Upper lobe of left lung (tissue), 6 donors: ENCODE results near the gene ACR. TPM values are rescaled to one million over a fixed set of nuclear protein-coding genes. Genes with fewer than 3 reads are reported as not detected.
A peak's percentile ranks its signal among the peaks of the same experiment; 100 is the strongest.

Experiments used
- ATAC-seq, 2 donors: fragments of 200-7000 bp; cut with Tn5 transposase; one replicate each; pipeline ENCODE4 v1.9.1; 2022; ENCODE audit warnings: mild to moderate bottlenecking in 2 of 2, moderate library complexity in 2 of 2; ENCODE audit not compliant: low FRiP score in 2 of 2
- DNase-seq, 2 donors: peaks; one replicate each; pipeline ENCODE4 v3.0.0-alpha.2; 2019 to 2020
- H3K27ac ChIP-seq, 4 donors: fragments of 200-600 bp; sonication (generic); one replicate each; pipeline ENCODE4 v1.5.1; 2016 to 2019
- H3K27me3 ChIP-seq, 4 donors: fragments of 200-600 bp; sonication (generic); one replicate each; pipeline ENCODE4 v1.5.1; 2017 to 2019
- H3K36me3 ChIP-seq, 4 donors: fragments of 200-600 bp; sonication (generic); one replicate each; pipeline ENCODE4 v1.5.1; 2016 to 2019
- H3K4me1 ChIP-seq, 4 donors: fragments of 200-600 bp; sonication (generic); one replicate each; pipeline ENCODE4 v1.5.1; 2018 to 2019
- H3K4me3 ChIP-seq, 4 donors: fragments of 200-600 bp; sonication (generic); one replicate each; pipeline ENCODE4 v1.5.1; 2017 to 2019; ENCODE audit warnings: mild to moderate bottlenecking in 2 of 4, moderate library complexity in 1 of 4
- H3K9me3 ChIP-seq, 4 donors: fragments of 200-600 bp; sonication (generic); one replicate each; pipeline ENCODE4 v1.5.1; 2018 to 2019
- CTCF ChIP-seq, 6 experiments: fragments of 450-650 bp in 4 of 6; fragments of 200-600 bp in 2 of 6; sonication (generic) in 2 of 6; IDR thresholded peaks; one replicate each; pipeline ENCODE4 v1.5.1; 2016 to 2019; ENCODE audit warnings: antibody characterized with exemption in 6 of 6
- EP300 ChIP-seq, 4 donors: sonication (generic); formaldehyde crosslinking; IDR thresholded peaks; one replicate each; pipeline ENCODE4 v1.5.1; 2017; ENCODE audit warnings: antibody characterized with exemption in 4 of 4, control low read depth in 2 of 4
- POLR2A ChIP-seq, 4 donors: fragments of 450-650 bp; IDR thresholded peaks; one replicate each; pipeline ENCODE4 v1.5.1; 2016 to 2017; ENCODE audit warnings: antibody characterized with exemption in 4 of 4, mild to moderate bottlenecking in 2 of 4
- POLR2AphosphoS5 ChIP-seq, 2 donors: sonication (generic); formaldehyde crosslinking; IDR thresholded peaks; one replicate each; pipeline ENCODE4 v1.5.1; 2017; ENCODE audit warnings: antibody characterized with exemption in 2 of 2
- WGBS, 2 donors: methylation state at CpG; one replicate each; pipeline ENCODE4 v1.1.5; 2017 to 2018; 5-methylcytosine and 5-hydroxymethylcytosine counted together
- total RNA-seq, 6 donors: library from RNA; depleted of rRNA in 4 of 6; stranded (reverse); fragments of >200 nt in 4 of 6; gene quantifications; one replicate each; pipeline versions ENCODE4 v1.1.0 to v1.2.1, GENCODE V29; 2016 to 2021
- donor health status: DM: no; HTN: no; CAD: no; lungs with moderate emphysema.
- donor health status: DM: no; HTN: yes; CAD: no; lungs with severe emphysema.

Gene ACR
- total RNA-seq, 6 donors from 2014 or later = 0.71 to 3.9 (median 1.5) TPM

- peaks cover 27 to 49% (median 42%) of the 10 kb centered on the region in 4 donors for H3K4me1 ChIP-seq
Measured at GRCh38 chr22:50694766-50695420, 43.1 kb upstream of the ACR start.

GRCh38 chr22:50695421-50696250, 42.4 kb upstream of the ACR start:
- Histone ChIP-seq H3K4me1 (peaks cover 35 to 56% (median 47%) of the 10 kb centered on the region in 4 donors), H3K9me3 (no peaks in the 10 kb centered on the region), H3K36me3 (peaks cover 0 to 65% (median 23%) of the 10 kb centered on the region in 4 donors), H3K4me3 (no peak overlapping the region), H3K27me3 (no peaks in the 10 kb centered on the region), H3K27ac (no peak overlapping the region)
- ATAC-seq (no peak), DNase-seq (no peak)
- 77 to 94% methylated on average over 6 to 17 of the region's 18 CpGs for WGBS, 2 donors
- no peak for TF ChIP-seq POLR2AphosphoS5 (IDR thresholded peaks at IDR 0.05)
- TF ChIP-seq POLR2A (IDR thresholded peaks at IDR 0.05) = no peak
- no peak for TF ChIP-seq EP300 (IDR thresholded peaks at IDR 0.05)
- TF ChIP-seq CTCF (IDR thresholded peaks at IDR 0.05) = no peak

More at GRCh38 chr22:50694766-50695420, 43.1 kb upstream of the ACR start:
- no peak overlapping the region for H3K27ac ChIP-seq
- H3K9me3 ChIP-seq = no peaks in the 10 kb centered on the region
- no peak for ATAC-seq
- WGBS, 2 donors = 79 to 89% methylated on average over 7 to 18 of the region's 18 CpGs
- no peak overlapping the region for H3K4me3 ChIP-seq
- DNase-seq = no peak
- no peaks in the 10 kb centered on the region for H3K27me3 ChIP-seq
- peaks cover 0 to 58% (median 21%) of the 10 kb centered on the region in 4 donors for H3K36me3 ChIP-seq
- no peak for TF ChIP-seq EP300 (IDR thresholded peaks at IDR 0.05)
- TF ChIP-seq POLR2A (IDR thresholded peaks at IDR 0.05) = no peak
- TF ChIP-seq POLR2AphosphoS5 (IDR thresholded peaks at IDR 0.05) = no peak

- no peak for DNase-seq
- no peak overlapping the region for H3K27ac ChIP-seq
- H3K36me3 ChIP-seq = peaks cover 0 to 72% (median 23%) of the 10 kb centered on the region in 4 donors
- 66 to 88% methylated on average over 11 to 17 of the region's 21 CpGs for WGBS, 2 donors
- peaks cover 36 to 57% (median 51%) of the 10 kb centered on the region in 4 donors for H3K4me1 ChIP-seq
- TF ChIP-seq EP300 (IDR thresholded peaks at IDR 0.05) = no peak
- no peak for TF ChIP-seq POLR2A (IDR thresholded peaks at IDR 0.05)
- TF ChIP-seq POLR2AphosphoS5 (IDR thresholded peaks at IDR 0.05) = no peak
- no peak for TF ChIP-seq CTCF (IDR thresholded peaks at IDR 0.05)
- no peaks in the 10 kb centered on the region for H3K27me3 ChIP-seq
- no peaks in the 10 kb centered on the region for H3K9me3 ChIP-seq
- ATAC-seq = no peak
- H3K4me3 ChIP-seq = no peak overlapping the region
Measured at GRCh38 chr22:50696251-50696798, 41.7 kb upstream of the ACR start.

- TF ChIP-seq CTCF (IDR thresholded peaks at IDR 0.05) = peak in 5 of 6 experiments; percentile 16 to 37 (median 29)
- no peak for TF ChIP-seq POLR2A (IDR thresholded peaks at IDR 0.05)
- 70% methylated on average over 28 of the region's 58 CpGs; no CpG with 5 or more reads in 1 of the 2 donors for WGBS, 2 donors
- no peaks in the 10 kb centered on the region for H3K27me3 ChIP-seq
- peak in 1 of 2 donors; percentile 78 for ATAC-seq
- peaks cover 0 to 75% (median 23%) of the 10 kb centered on the region in 4 donors for H3K36me3 ChIP-seq
- H3K9me3 ChIP-seq = no peaks in the 10 kb centered on the region
- DNase-seq = peak in 1 of 2 donors; percentile 85
- H3K27ac ChIP-seq = peak overlapping the region in 1 of 4 donors; percentile 19
- peak overlapping the region in 3 of 4 donors; percentile 40 to 51 (median 50) for H3K4me3 ChIP-seq
- H3K4me1 ChIP-seq = peaks cover 36 to 57% (median 49%) of the 10 kb centered on the region in 4 donors
Measured at GRCh38 chr22:50696799-50697561, 41.0 kb upstream of the ACR start.
